Measurements from ENCODE around the gene CAMTA2.
"Not testable (repeated sequence)": the region's sequence is repeated elsewhere in the genome, so short reads cannot be mapped to it uniquely, and the experiment has no call there.

The CAMTA2 gene

GRCh38 chr17:5032865-5033264 lies 45.4 kb upstream of the CAMTA2 start:
- no peak for TF ChIP-seq CTCF (IDR thresholded peaks at IDR 0.05; ENCODE audit: insufficient read depth, low read length, missing control alignments)
- POLR2A ChIA-PET = no interaction called here
- DNase-seq (ENCODE audit: low read depth, low spot score) = no peak
- CTCF ChIA-PET = interaction anchor here (1.5 to 5.4 kb wide), 4 partner anchors 12 to 124 kb away, joined by 4 to 78 read pairs (median 26); no protein-coding TSS in a partner anchor
- no peak overlapping the region for H3K4me3 ChIP-seq (ENCODE audit: low read depth, low read length)

GRCh38 chr17:5031365-5032082 lies 44.0 kb upstream of the CAMTA2 start:
- ChIA-PET POLR2A (no interaction called here), CTCF (interaction anchor here (0.6 to 5.4 kb wide), 19 partner anchors 9 to 1394 kb away, joined by 3 to 78 read pairs (median 4); partner anchors contain the start of genes INCA1, KIF1C and ZFP3)
- TF ChIP-seq CTCF (IDR thresholded peaks at IDR 0.05; ENCODE audit: insufficient read depth, low read length, missing control alignments) = peak; percentile 83
- DNase-seq (ENCODE audit: low read depth, low spot score) = no peak
- H3K4me3 ChIP-seq (ENCODE audit: low read depth, low read length) = peak overlapping the region; percentile 50

- POLR2A ChIA-PET = not testable (repeated sequence)
Measured at GRCh38 chr17:5030168-5030567, 42.7 kb upstream of the CAMTA2 start.

GRCh38 chr17:5027916-5028315 lies 40.4 kb upstream of the CAMTA2 start:
- H3K4me3 ChIP-seq (ENCODE audit: low read depth, low read length) = no peak overlapping the region
- no peak for TF ChIP-seq CTCF (IDR thresholded peaks at IDR 0.05; ENCODE audit: insufficient read depth, low read length, missing control alignments)
- no peak for DNase-seq (ENCODE audit: low read depth, low spot score)
- ChIA-PET POLR2A (interaction anchor here (0.6 to 0.7 kb wide), 2 partner anchors 9 to 40 kb away, joined by 3 read pairs; partner anchors contain the start of gene CAMTA2), CTCF (interaction anchor here (1.3 to 5.4 kb wide), 4 partner anchors 17 to 33 kb away, joined by 3 to 78 read pairs (median 4); no protein-coding TSS in a partner anchor)

More at GRCh38 chr17:5030168-5030567, 42.7 kb upstream of the CAMTA2 start:
- CTCF ChIA-PET = interaction anchor here (0.7 to 5.4 kb wide), 20 partner anchors 8 to 1395 kb away, joined by 3 to 78 read pairs (median 4); partner anchors contain the start of genes INCA1, KIF1C and ZFP3
- H3K4me3 ChIP-seq (ENCODE audit: low read depth, low read length); DNase-seq (ENCODE audit: low read depth, low spot score): not testable (repeated sequence)

- H3K4me3 ChIP-seq (ENCODE audit: low read depth, low read length) = no peak overlapping the region
- no peak for TF ChIP-seq CTCF (IDR thresholded peaks at IDR 0.05; ENCODE audit: insufficient read depth, low read length, missing control alignments)
- DNase-seq (ENCODE audit: low read depth, low spot score) = no peak
- CTCF ChIA-PET = interaction anchor here (1.4 to 2.1 kb wide), 3 partner anchors 18 to 34 kb away, joined by 4 to 8 read pairs (median 6); no protein-coding TSS in a partner anchor
- POLR2A ChIA-PET = interaction anchor here (0.7 kb wide), 1 partner anchor 40 kb away, joined by 3 read pairs; the partner anchor contains the start of gene CAMTA2
Measured at GRCh38 chr17:5027299-5027698, 39.8 kb upstream of the CAMTA2 start.

- ChIA-PET CTCF (no interaction called here), POLR2A (no interaction called here)
- DNase-seq (ENCODE audit: low read depth, low spot score) = no peak
- TF ChIP-seq CTCF (IDR thresholded peaks at IDR 0.05; ENCODE audit: insufficient read depth, low read length, missing control alignments) = no peak
- H3K4me3 ChIP-seq (ENCODE audit: low read depth, low read length) = no peak overlapping the region
Measured at GRCh38 chr17:5024604-5025003, 37.1 kb upstream of the CAMTA2 start.

All from AG04449 (cell line).